Adrenal gland (tissue), 5 donors: ENCODE measurements around the gene ZNF212.

Experiments used
- POLR2A ChIP-seq, 2 donors: fragments of 450-650 bp; IDR thresholded peaks; one replicate each; pipeline ENCODE4 v1.6.1; 2017; ENCODE audit warnings: antibody characterized with exemption in 2 of 2, mild to moderate bottlenecking in 2 of 2, moderate library complexity in 1 of 2
- TF ChIP-seq, protein P1 (sequence below), 6 experiments: fragments of 450-650 bp in 4 of 6; fragments of 200-600 bp in 2 of 6; sonication (generic) in 1 of 6; IDR thresholded peaks; 1 replicate in 5 of 6; 2 replicates in 1 of 6; pipeline versions ENCODE4 v1.5.1 to v1.8.0; 2016 to 2021; ENCODE audit warnings: antibody characterized with exemption in 6 of 6, mild to moderate bottlenecking in 2 of 6, moderate library complexity in 1 of 6
- donor health status: DM: no; HTN: no; CAD: no.

DNA sequence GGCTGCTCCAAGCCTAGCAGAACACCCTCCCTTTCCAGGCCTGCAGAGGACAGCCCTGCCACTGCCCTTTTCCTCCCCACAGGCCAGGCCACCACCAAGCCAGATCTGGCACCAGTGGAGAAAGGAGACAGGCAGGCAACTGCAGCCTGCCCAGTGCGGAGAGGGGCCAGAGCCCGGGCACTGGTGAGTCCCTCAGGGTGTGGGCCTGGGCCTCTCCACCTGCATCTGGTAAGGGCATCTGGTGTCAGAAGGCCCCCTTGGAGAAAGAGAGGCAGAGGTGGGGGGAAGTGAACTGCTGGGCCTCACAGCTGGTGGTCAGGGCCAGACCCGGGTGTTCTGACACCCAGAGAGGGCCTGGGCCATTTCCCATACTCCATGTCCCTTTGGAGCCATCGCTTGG lies 50.4 kb downstream of the ZNF212 start:
- TF ChIP-seq, protein P1, sequence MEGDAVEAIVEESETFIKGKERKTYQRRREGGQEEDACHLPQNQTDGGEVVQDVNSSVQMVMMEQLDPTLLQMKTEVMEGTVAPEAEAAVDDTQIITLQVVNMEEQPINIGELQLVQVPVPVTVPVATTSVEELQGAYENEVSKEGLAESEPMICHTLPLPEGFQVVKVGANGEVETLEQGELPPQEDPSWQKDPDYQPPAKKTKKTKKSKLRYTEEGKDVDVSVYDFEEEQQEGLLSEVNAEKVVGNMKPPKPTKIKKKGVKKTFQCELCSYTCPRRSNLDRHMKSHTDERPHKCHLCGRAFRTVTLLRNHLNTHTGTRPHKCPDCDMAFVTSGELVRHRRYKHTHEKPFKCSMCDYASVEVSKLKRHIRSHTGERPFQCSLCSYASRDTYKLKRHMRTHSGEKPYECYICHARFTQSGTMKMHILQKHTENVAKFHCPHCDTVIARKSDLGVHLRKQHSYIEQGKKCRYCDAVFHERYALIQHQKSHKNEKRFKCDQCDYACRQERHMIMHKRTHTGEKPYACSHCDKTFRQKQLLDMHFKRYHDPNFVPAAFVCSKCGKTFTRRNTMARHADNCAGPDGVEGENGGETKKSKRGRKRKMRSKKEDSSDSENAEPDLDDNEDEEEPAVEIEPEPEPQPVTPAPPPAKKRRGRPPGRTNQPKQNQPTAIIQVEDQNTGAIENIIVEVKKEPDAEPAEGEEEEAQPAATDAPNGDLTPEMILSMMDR (IDR thresholded peaks at IDR 0.05) = no peak
- no peak for TF ChIP-seq POLR2A (IDR thresholded peaks at IDR 0.05)
